NCI-H460 (cell line): ENCODE results near the gene DOCK9. TPM values are rescaled to one million over a fixed set of nuclear protein-coding genes. Genes with fewer than 3 reads are reported as not detected.

ENCODE experiments used
- DNase-seq: peaks from one replicate; pipeline ENCODE4 v3.0.0-alpha.2; 2016; ENCODE audit warnings: low read depth; ENCODE audit errors: extremely low read depth
- total RNA-seq: library from RNA; depleted of rRNA; stranded (reverse); fragments of >200 nt; shearing (Covaris generic); gene quantifications from 2 replicates; pipeline ENCODE4 v1.2.3, GENCODE V29; 2014

The DOCK9 gene
- total RNA-seq, 1 experiment from 2014 or later = 11.5 TPM

- DNase-seq = no peak
Observed at GRCh38 chr13:98999639-98999952, 21.7 kb upstream of the DOCK9 start.

DNA sequence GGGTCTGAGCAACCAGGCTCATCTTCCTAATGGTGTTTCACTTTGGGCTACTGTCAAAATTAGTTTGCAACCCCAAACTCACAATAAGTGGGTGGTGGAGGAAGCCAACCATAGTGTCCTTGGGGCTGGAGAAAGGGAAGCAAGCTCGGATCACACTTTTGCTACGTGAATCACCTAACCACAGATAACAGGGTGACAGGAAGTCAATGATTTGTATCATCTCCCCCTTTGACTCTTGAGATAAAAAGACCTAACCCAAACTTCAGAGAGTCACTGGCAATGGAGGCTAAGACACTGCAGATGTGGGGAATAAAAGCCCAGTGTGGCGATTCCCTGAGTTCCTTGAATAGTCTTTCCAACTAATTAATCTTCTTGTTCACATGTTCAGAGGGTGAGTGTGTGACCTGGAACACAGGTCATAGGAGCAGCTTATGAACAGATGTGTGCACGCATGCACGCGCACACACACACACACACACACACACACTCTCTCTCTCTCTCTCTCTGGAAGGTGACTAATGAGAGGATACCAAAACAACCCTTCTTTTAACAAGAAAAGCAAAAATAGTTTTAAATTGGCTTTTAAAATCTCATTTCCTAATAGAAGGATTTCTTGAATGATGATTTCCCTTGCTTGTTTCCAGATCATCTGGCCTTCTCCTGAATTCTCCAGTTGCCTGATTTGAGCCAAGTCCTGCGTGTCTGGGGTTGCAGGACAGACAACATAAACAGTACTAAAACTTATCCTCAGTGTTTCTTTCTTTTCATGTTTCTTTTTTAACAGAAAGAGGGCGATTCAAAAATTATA is 21.2 kb upstream of the DOCK9 start:
- no peak for DNase-seq

GRCh38 chr13:98997738-98998641 is 20.1 kb upstream of the DOCK9 start:
- no peak for DNase-seq

- DNase-seq = no peak
Observed at GRCh38 chr13:98997011-98997730, 19.3 kb upstream of the DOCK9 start.

DNA sequence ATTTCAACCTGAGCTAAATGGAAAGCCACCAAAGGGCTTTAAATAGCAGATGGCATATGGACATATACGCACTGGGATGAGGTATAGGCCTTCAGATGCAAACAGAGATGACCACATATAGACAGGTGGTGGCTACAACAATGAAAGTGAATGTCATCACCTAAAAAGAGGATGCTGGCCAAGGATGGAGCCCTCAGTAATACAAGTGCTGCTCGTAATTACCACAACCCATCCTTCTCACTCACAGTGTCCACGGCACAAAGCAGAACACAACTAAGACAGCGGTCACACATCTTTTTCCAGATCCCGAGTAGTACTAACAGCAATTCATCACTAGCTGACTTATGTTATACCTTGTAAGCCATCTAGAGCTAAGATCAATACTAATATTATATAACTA is 18.2 kb upstream of the DOCK9 start:
- DNase-seq = no peak

DNA sequence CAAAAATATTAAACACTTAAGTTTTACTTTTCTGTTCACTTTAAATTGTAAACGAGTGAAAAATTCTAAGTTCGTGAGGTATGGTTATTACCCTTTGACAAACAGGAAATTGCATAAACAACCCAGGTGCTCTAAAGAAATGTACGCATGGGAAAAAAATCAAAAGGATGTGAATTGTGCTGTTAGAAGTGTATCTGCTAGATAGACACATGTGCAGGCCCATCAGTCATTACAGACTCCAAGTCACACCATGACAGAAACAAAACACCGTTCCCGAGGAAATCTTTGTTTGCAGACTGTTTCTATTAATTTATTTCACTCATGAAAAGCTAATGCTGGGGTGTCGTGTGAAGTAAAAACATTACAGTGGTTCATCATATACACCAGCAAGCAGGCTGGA is 17.0 kb upstream of the DOCK9 start:
- DNase-seq = no peak

DNA sequence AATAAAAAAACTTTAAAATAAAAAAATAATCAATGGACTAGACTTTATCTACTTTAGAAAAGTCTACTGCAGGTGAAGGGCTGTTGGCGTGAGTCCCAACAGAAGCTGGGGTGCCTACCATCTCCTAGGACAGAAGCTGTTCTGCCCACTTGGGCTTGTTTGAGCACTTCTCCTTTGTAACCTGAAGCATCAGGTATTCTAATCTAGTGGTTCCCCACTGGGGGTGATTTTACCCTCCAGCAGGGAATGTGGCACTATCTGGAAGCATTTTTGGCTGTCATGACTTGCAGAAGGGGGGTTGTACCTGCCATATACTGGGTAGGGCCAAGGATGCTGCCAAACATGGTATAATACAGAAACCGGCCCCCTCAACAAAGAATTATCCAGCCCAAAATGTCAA is 16.2 kb upstream of the DOCK9 start:
- no peak for DNase-seq

GRCh38 chr13:98992355-98992754 is 14.5 kb upstream of the DOCK9 start:
- no peak for DNase-seq

GRCh38 chr13:98990701-98991100 is 12.8 kb upstream of the DOCK9 start:
- no peak for DNase-seq

GRCh38 chr13:98989469-98990235 is 11.8 kb upstream of the DOCK9 start:
- no peak for DNase-seq

- DNase-seq = no peak
Observed at GRCh38 chr13:98988780-98989179, 10.9 kb upstream of the DOCK9 start.

- no peak for DNase-seq
Observed at GRCh38 chr13:98988277-98988676, 10.4 kb upstream of the DOCK9 start.

DNA sequence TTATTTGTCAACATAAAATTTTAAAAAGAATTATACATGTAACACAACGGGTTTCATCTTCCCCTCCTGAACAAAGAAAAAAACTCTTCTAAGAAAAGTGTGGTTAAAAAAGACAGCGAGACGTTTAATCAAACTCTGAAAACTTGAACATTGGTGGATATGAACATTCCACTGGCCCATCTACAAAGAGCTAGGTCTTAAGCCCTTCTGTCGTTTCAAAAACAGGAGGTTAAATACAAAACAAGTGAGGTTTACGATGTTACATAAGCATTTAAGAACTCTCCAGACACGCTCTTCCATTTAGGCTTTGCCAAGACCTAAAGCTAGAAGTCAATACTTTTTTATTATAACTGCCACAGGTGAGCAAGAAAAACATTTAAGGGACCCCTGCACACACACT is 9.4 kb upstream of the DOCK9 start:
- DNase-seq = no peak

DNA sequence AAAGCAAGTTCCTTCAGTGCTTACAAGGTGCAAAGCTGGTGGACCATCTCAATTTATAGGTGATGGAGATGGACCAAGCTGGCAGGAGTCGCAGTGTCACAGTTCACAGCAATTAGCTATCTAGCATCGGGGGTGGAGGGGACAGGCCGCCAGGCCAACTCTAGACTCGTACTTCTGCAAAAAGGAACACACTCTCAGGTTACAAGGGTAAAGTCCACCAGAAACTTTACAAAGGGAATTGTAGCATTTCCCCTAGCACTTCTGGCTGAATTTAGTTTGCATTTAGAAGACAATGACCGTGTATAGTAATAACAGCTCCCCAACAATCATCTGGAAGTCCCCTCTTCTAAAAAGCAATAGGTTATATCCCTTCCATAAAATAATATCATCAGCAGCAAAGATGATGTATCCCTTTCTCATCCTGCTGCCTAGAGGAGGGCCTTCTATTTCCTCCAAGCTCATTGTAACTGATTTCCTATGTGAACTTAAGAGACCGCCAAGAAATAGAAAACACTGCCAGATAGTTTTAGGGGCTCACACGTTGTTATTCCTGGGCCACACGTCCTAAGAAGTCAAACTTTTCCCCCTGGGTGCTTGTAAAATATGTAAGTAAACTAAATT is 8.5 kb upstream of the DOCK9 start:
- no peak for DNase-seq

GRCh38 chr13:98985591-98985990 is 7.7 kb upstream of the DOCK9 start:
- no peak for DNase-seq

DNA sequence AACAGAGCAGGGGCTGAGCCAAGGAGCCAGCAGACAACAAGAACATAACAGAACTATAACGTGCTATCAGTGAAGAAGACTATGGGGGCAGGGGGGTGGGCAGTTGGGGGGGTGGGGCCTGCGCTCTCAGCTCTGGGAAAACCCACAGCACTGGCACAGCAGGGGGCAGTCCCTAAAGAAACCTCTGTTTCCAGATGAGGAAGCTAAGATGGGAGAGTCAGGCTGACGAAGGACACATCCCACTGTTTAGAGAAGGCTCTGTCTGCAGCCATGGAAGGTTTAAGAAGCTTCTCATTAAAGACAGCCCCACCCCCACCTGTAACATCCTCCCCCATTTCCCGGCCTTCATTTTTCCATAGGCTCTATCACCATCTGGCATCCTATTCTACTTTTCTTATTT is 7.1 kb upstream of the DOCK9 start:
- DNase-seq = no peak

DNA sequence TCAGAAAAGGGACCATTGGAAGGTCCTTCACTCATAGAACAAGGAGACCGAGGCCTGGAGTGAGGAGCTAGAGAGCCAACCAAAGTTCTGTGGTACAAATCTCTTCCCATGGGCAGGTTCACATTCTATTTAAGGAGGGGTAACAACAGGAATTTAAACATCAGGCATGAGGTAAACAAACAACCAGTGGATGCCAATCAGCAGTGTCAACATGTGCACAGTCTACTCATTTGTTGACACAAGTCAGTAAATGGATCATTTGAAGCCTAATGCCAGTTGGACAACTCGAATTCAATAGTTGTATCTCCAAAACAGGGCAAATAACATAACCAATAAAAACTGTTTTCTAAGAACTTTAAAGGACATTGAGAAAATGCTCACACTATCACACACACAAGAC is 6.3 kb upstream of the DOCK9 start:
- DNase-seq = no peak

DNA sequence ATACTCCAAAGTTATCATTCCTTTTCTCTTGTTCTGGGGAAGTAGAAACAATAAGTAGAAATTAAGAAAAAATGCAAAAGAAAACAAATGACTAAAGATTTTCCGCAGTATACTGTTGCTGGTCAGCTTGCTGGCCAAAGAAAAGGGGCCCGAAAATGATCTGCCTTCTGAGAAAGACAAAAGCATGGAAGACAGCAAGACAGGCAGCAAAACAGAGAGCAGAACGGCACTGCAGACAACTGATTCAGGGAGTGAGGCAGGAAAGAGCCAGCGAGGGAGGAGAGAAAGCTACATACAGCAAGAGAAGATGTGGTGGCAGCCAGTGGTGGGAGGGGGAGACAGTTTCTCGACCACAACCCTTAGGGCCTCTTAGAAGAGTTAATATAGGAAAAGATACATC is 5.3 kb upstream of the DOCK9 start:
- DNase-seq = no peak

- DNase-seq = no peak
Observed at GRCh38 chr13:98981369-98982080, 3.7 kb upstream of the DOCK9 start.
